Measurements from ENCODE around the gene ATP5F1D. TPM values are rescaled to one million over a fixed set of nuclear protein-coding genes. Genes with fewer than 3 reads are reported as not detected.

The ATP5F1D gene
- total and polyA plus RNA-seq, 2 of the 13 experiments (the other 11 are each of a cell fraction or from before 2014, with no cell fraction given) = 39.4 to 78.7 TPM

DNA sequence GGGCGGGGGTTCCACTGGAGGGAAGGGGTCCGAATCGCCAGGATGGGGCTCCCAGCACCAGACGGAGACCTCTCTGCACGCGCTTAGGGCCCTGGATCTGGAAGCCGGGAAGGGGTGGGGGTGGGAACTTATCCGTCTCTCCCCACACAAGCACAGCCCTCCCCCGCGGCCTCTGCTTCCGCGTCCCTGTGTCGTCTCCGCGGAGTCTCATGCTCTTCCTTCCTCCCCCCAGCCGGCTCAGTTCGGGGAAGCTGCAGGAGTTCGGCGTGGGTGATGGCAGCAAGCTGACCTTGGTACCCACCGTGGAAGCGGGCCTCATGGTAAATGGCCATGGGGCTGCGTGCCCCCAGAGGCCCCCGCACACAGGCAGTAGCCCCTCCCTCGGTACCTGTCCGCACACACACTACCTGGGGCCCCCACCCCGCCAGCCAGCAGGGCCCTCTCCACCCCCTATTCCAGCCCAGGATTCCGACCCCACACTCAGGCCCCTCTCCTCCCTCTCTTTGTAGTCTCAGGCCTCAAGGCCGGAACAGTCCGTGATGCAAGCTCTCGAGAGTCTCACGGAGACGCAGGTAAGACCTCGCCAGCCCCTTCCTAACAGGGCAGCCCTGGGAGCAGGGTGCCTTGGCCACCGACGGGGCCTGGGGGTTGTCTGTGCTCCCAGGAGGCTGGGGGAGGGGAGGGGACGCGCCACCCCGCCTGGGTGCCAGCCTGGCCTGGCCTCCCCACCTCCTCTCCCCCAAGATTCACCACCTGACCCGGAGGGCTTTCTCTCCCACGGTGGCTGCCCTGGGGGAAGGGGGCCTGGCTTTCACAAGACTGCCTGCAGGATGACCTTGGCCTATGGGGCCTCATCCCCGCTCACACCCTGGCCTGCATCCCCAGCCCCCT is 10.0 kb downstream of the ATP5F1D start (continued):
- TF ChIP-seq STAG1 (CRISPR knock-in tag; IDR thresholded peaks at IDR 0.05) = no peak
- no peak for TF ChIP-seq MXD4 (CRISPR knock-in tag; IDR thresholded peaks at IDR 0.05)
- TF ChIP-seq TCF7L2 (IDR thresholded peaks at IDR 0.05; ENCODE audit: low read depth, low read length) = no peak
- TF ChIP-seq AGO2 (optimal IDR thresholded peaks at IDR 0.05; ENCODE audit: low read depth, low read length) = peak; percentile 97
- TF ChIP-seq GABPB1 (CRISPR knock-in tag; IDR thresholded peaks at IDR 0.05) = no peak
- no peak for TF ChIP-seq TP53 (CRISPR knock-in tag; conservative IDR thresholded peaks at IDR 0.05)
- TF ChIP-seq, protein P1, sequence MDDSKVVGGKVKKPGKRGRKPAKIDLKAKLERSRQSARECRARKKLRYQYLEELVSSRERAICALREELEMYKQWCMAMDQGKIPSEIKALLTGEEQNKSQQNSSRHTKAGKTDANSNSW (CRISPR knock-in tag; IDR thresholded peaks at IDR 0.05; ENCODE audit: borderline replicate concordance) = no peak
- no peak for TF ChIP-seq CHCHD3 (CRISPR knock-in tag; IDR thresholded peaks at IDR 0.05)
- no peak for TF ChIP-seq NFE2 (CRISPR knock-in tag; IDR thresholded peaks at IDR 0.05)
- no peak for TF ChIP-seq RFX3 (CRISPR knock-in tag; IDR thresholded peaks at IDR 0.05)
- TF ChIP-seq, protein P2, sequence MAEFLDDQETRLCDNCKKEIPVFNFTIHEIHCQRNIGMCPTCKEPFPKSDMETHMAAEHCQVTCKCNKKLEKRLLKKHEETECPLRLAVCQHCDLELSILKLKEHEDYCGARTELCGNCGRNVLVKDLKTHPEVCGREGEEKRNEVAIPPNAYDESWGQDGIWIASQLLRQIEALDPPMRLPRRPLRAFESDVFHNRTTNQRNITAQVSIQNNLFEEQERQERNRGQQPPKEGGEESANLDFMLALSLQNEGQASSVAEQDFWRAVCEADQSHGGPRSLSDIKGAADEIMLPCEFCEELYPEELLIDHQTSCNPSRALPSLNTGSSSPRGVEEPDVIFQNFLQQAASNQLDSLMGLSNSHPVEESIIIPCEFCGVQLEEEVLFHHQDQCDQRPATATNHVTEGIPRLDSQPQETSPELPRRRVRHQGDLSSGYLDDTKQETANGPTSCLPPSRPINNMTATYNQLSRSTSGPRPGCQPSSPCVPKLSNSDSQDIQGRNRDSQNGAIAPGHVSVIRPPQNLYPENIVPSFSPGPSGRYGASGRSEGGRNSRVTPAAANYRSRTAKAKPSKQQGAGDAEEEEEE (CRISPR knock-in tag; IDR thresholded peaks at IDR 0.05; ENCODE audit: borderline replicate concordance) = no peak
- TF ChIP-seq TEAD2 (CRISPR knock-in tag; IDR thresholded peaks at IDR 0.05) = no peak
- no peak for TF ChIP-seq KLF13 (CRISPR knock-in tag; IDR thresholded peaks at IDR 0.05)
- no peak for TF ChIP-seq ELF3 (CRISPR knock-in tag; IDR thresholded peaks at IDR 0.05)
- TF ChIP-seq ZC3H4 (CRISPR knock-in tag; IDR thresholded peaks at IDR 0.05; ENCODE audit: borderline replicate concordance) = peak; percentile 25; the same call in 1 of the 2 replicates
- TF ChIP-seq, protein P3, sequence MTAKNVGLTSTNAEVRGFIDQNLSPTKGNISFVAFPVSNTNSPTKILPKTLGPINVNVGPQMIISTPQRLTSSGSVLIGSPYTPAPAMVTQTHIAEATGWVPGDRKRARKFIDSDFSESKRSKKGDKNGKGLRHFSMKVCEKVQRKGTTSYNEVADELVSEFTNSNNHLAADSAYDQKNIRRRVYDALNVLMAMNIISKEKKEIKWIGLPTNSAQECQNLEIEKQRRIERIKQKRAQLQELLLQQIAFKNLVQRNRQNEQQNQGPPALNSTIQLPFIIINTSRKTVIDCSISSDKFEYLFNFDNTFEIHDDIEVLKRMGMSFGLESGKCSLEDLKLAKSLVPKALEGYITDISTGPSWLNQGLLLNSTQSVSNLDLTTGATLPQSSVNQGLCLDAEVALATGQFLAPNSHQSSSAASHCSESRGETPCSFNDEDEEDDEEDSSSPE (CRISPR knock-in tag; IDR thresholded peaks at IDR 0.05) = no peak
- TF ChIP-seq FLYWCH1 (CRISPR knock-in tag; IDR thresholded peaks at IDR 0.05) = no peak
- TF ChIP-seq NFKBIZ (CRISPR knock-in tag; IDR thresholded peaks at IDR 0.05) = no peak
- TF ChIP-seq ETV5 (CRISPR knock-in tag; IDR thresholded peaks at IDR 0.05; ENCODE audit: borderline replicate concordance) = no peak; the same call in 1 of the 2 replicates
- TF ChIP-seq PCBP2 (optimal IDR thresholded peaks at IDR 0.05; ENCODE audit: low read depth, low read length, poor library complexity, severe bottlenecking) = no peak
- TF ChIP-seq, protein P4, sequence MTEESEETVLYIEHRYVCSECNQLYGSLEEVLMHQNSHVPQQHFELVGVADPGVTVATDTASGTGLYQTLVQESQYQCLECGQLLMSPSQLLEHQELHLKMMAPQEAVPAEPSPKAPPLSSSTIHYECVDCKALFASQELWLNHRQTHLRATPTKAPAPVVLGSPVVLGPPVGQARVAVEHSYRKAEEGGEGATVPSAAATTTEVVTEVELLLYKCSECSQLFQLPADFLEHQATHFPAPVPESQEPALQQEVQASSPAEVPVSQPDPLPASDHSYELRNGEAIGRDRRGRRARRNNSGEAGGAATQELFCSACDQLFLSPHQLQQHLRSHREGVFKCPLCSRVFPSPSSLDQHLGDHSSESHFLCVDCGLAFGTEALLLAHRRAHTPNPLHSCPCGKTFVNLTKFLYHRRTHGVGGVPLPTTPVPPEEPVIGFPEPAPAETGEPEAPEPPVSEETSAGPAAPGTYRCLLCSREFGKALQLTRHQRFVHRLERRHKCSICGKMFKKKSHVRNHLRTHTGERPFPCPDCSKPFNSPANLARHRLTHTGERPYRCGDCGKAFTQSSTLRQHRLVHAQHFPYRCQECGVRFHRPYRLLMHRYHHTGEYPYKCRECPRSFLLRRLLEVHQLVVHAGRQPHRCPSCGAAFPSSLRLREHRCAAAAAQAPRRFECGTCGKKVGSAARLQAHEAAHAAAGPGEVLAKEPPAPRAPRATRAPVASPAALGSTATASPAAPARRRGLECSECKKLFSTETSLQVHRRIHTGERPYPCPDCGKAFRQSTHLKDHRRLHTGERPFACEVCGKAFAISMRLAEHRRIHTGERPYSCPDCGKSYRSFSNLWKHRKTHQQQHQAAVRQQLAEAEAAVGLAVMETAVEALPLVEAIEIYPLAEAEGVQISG (CRISPR knock-in tag; IDR thresholded peaks at IDR 0.05) = no peak
- no peak for TF ChIP-seq HMGA1 (CRISPR knock-in tag; conservative IDR thresholded peaks at IDR 0.05)
- TF ChIP-seq ZSCAN22 (CRISPR knock-in tag; IDR thresholded peaks at IDR 0.05) = no peak
- no peak for TF ChIP-seq ZNF644 (CRISPR knock-in tag; IDR thresholded peaks at IDR 0.05; ENCODE audit: low read depth)
- no peak for TF ChIP-seq MBNL3 (CRISPR knock-in tag; conservative IDR thresholded peaks at IDR 0.05)

Data from HepG2 (cell line).